Measurements from ENCODE around the gene MAP2K5.

The MAP2K5 gene

GRCh38 chr15:67855842-67856241, 313.3 kb downstream of the MAP2K5 start:
- Histone ChIP-seq H3K4me3 (replicated peaks; ENCODE audit: low read depth, low read length) (no peak overlapping the region), H3K36me3 (ENCODE audit: control insufficient read depth, insufficient read depth, low read length) (no peaks in the 10 kb centered on the region), H3K27me3 (replicated peaks; ENCODE audit: control insufficient read depth, insufficient read depth, low read length) (no peaks in the 10 kb centered on the region)
- DNase-seq (ENCODE audit: extremely low read depth, insufficient read length): no peak
- TF ChIP-seq CTCF (IDR thresholded peaks at IDR 0.05; ENCODE audit: insufficient read depth, low read length, poor library complexity, severe bottlenecking): no peak
